Endodermal cell (in vitro differentiated cells): ENCODE measurements around the gene EPN3. TPM values are rescaled to one million over a fixed set of nuclear protein-coding genes. Genes with fewer than 3 reads are reported as not detected.

Source experiments
- DNase-seq: peaks from one replicate; pipeline ENCODE4 v3.0.0-alpha.2; 2017
- H3K27ac ChIP-seq: 2 replicates; pipeline ENCODE4 v1.5.1; 2013; ENCODE audit warnings: mild to moderate bottlenecking, low read depth, low read length, moderate library complexity
- H3K27me3 ChIP-seq: 2 replicates; pipeline ENCODE4 v1.6.1; 2013; ENCODE audit warnings: mild to moderate bottlenecking, low read length, moderate library complexity; ENCODE audit not compliant: insufficient read depth, control insufficient read depth, poor library complexity, severe bottlenecking
- H3K36me3 ChIP-seq: 2 replicates; pipeline ENCODE4 v1.7.0; 2013; ENCODE audit warnings: mild to moderate bottlenecking, low read length, moderate library complexity; ENCODE audit not compliant: control insufficient read depth, insufficient read depth
- H3K4me1 ChIP-seq: one replicate; pipeline ENCODE4 v1.7.0; 2013; ENCODE audit warnings: low read length; ENCODE audit not compliant: control insufficient read depth, insufficient read depth
- H3K4me3 ChIP-seq: 2 replicates; pipeline ENCODE4 v1.5.1; 2013; ENCODE audit warnings: mild to moderate bottlenecking, low read length, moderate library complexity
- H3K9ac ChIP-seq: 2 replicates; pipeline ENCODE4 v1.6.1; 2013; ENCODE audit warnings: mild to moderate bottlenecking, low read length, moderate library complexity; ENCODE audit not compliant: poor library complexity, severe bottlenecking; ENCODE audit errors: extremely low read depth
- H3K9me3 ChIP-seq: 2 replicates; pipeline ENCODE4 v1.6.1; 2013; ENCODE audit warnings: mild to moderate bottlenecking, low read length, moderate library complexity; ENCODE audit not compliant: control insufficient read depth
- H3K27ac Mint-ChIP-seq: 2 replicates; pipeline ENCODE4 v1.8.0; 2020; ENCODE audit warnings: mixed read lengths
- H3K27me3 Mint-ChIP-seq: 2 replicates; pipeline ENCODE4 v1.8.0; 2021; ENCODE audit warnings: mild to moderate bottlenecking, mixed read lengths; ENCODE audit not compliant: insufficient read depth
- H3K36me3 Mint-ChIP-seq: 2 replicates; pipeline ENCODE4 v1.8.0; 2020; ENCODE audit warnings: low read depth, mixed read lengths
- H3K4me1 Mint-ChIP-seq: 2 replicates; pipeline ENCODE4 v1.8.0; 2020; ENCODE audit warnings: mixed read lengths
- H3K4me3 Mint-ChIP-seq: 2 replicates; pipeline ENCODE4 v1.8.0; 2020; ENCODE audit warnings: mild to moderate bottlenecking, moderate library complexity, mixed read lengths
- H3K9me3 Mint-ChIP-seq: 2 replicates; pipeline ENCODE4 v1.8.0; 2020; ENCODE audit warnings: mild to moderate bottlenecking, mixed read lengths
- WGBS, 2 experiments: methylation state at CpG; one replicate each; pipeline versions ENCODE4 v1.1.5 to v1.1.7; 2013; ENCODE audit warnings: missing lambda C conversion rate in 2 of 2, mixed read lengths in 1 of 2; ENCODE audit not compliant: insufficient coverage in 1 of 2, insufficient read length in 1 of 2; 5-methylcytosine and 5-hydroxymethylcytosine counted together
- total RNA-seq, 2 donors: library from RNA; stranded (reverse); fragmentation: NEBNext Ultra II Directional in 1 of 2; extraction: Animal tissue kit (Norgen Biotek cat#: 25700) in 1 of 2; gene quantifications; 2 replicates in 1 of 2; 3 replicates in 1 of 2; pipeline ENCODE4 v1.2.1, GENCODE V29; 2021
- TF ChIP-seq, protein P1 (sequence below): fragments of 200-600 bp; sonication (generic); conservative IDR thresholded peaks from 2 replicates; pipeline ENCODE4 v1.5.0; 2021; ENCODE audit warnings: antibody characterized with exemption, mild to moderate bottlenecking

Gene EPN3
- total RNA-seq, 2 donors from 2014 or later: 0.66 TPM; not detected in 1

- Mint-ChIP-seq H3K36me3 (no peaks in the 10 kb centered on the region), H3K27me3 (peaks cover 14% of the 10 kb centered on the region), H3K4me3 (no peak overlapping the region), H3K27ac (no peak overlapping the region), H3K4me1 (peaks cover 16% of the 10 kb centered on the region), H3K9me3 (no peaks in the 10 kb centered on the region)
- H3K4me3 ChIP-seq: no peak overlapping the region
- H3K4me1 ChIP-seq: no peaks in the 10 kb centered on the region
- TF ChIP-seq, protein P1, sequence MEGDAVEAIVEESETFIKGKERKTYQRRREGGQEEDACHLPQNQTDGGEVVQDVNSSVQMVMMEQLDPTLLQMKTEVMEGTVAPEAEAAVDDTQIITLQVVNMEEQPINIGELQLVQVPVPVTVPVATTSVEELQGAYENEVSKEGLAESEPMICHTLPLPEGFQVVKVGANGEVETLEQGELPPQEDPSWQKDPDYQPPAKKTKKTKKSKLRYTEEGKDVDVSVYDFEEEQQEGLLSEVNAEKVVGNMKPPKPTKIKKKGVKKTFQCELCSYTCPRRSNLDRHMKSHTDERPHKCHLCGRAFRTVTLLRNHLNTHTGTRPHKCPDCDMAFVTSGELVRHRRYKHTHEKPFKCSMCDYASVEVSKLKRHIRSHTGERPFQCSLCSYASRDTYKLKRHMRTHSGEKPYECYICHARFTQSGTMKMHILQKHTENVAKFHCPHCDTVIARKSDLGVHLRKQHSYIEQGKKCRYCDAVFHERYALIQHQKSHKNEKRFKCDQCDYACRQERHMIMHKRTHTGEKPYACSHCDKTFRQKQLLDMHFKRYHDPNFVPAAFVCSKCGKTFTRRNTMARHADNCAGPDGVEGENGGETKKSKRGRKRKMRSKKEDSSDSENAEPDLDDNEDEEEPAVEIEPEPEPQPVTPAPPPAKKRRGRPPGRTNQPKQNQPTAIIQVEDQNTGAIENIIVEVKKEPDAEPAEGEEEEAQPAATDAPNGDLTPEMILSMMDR: no peak
- H3K27me3 ChIP-seq: peaks cover 11% of the 10 kb centered on the region
- H3K36me3 ChIP-seq: no peaks in the 10 kb centered on the region
- DNase-seq: peak; percentile 38
- no peaks in the 10 kb centered on the region for H3K9me3 ChIP-seq
- H3K27ac ChIP-seq: no peak overlapping the region
- WGBS, 2 experiments: 78 to 82% methylated on average over 3 to 7 of the region's 7 CpGs
- no peak overlapping the region for H3K9ac ChIP-seq
Measured at GRCh38 chr17:50505591-50506130, 26.9 kb upstream of the EPN3 start.

DNA sequence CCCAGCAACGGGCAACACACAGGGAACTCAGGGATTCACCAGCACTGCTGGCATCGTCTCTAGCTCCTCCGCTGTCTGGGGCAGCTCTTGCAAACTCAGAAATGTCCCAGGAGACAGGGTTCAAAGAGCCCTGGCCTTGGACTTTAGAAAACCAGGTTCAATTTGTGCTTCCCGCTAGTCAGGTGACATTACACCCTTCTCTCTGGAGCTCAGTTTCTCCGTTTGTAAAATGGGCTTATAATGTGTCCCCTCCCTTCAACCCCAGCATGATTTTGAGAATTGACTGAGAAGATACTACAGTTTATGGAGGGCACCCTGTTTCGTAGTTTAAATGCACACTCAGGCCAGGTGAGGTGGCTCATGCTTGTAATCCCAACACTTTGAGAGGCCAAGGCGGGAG, 26.2 kb upstream of the EPN3 start:
- Mint-ChIP-seq H3K36me3 (no peaks in the 10 kb centered on the region), H3K27me3 (peaks cover 14% of the 10 kb centered on the region), H3K4me1 (peaks cover 16% of the 10 kb centered on the region), H3K4me3 (no peak overlapping the region), H3K27ac (no peak overlapping the region), H3K9me3 (no peaks in the 10 kb centered on the region)
- no peaks in the 10 kb centered on the region for H3K36me3 ChIP-seq
- H3K4me1 ChIP-seq: no peaks in the 10 kb centered on the region
- no peak overlapping the region for H3K4me3 ChIP-seq
- WGBS, 2 experiments: 91% methylated on average over 7 of the region's 7 CpGs
- no peak overlapping the region for H3K9ac ChIP-seq
- TF ChIP-seq, protein P1: no peak
- peaks cover 11% of the 10 kb centered on the region for H3K27me3 ChIP-seq
- no peak overlapping the region for H3K27ac ChIP-seq
- H3K9me3 ChIP-seq: no peaks in the 10 kb centered on the region
- DNase-seq: peak; percentile 37

DNA sequence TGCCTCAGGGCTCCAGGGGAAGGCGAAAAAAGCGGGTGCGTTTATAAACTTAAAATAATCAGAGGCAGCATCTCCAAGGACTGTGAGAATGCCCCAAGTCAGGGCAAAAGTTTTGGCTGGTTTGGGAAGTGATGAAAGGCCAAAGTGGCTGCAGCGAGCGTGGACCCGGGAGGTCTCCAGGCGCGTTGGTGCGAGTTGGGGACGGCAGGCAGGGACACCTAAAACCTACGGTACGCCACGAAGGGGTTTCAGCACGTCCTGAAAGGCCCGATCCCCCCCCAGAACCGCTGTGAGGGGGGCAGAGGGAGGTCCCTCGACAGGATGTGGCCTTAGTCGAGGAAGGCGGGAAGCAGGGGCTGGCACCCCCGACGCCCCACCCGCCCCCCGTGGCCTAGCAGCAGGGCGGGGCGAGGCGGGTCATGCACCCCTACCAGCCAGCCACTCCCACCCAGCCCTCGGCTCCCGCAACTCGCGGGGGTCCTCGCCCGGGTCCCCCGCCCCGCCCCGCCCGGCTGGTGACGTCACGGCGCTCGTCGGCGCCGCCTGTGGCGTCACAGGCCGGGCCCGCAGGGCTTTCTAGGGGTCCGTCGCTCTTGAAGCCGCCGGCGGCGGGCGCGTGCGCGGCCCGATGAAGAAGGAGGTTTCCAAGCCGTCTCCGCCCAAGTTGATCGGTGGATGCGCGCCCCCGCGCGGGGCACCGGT, 24.5 kb upstream of the EPN3 start, which contains the start of gene MYCBPAP:
TSS of gene MYCBPAP (plus strand) at position 569 of the 702 bp plus-strand sequence. CDS start 236 bp downstream, outside the sequence.
- TF ChIP-seq, protein P1: peak; percentile 30
- Mint-ChIP-seq H3K9me3 (no peaks in the 10 kb centered on the region), H3K4me3 (peak within 1 kb of the TSS; percentile 83), H3K27me3 (peaks cover 18% of the 10 kb centered on the region), H3K4me1 (peaks cover 16% of the 10 kb centered on the region), H3K27ac (peak within 1 kb of the TSS; percentile 90), H3K36me3 (no peaks in the 10 kb centered on the region)
- DNase-seq: peak; percentile 93
- 14 to 26% methylated on average over 16 to 66 of the region's 66 CpGs for WGBS, 2 experiments
- peaks cover 11% of the 10 kb centered on the region for H3K27me3 ChIP-seq
- no peaks in the 10 kb centered on the region for H3K9me3 ChIP-seq
- no peak within 1 kb of the TSS for H3K27ac ChIP-seq
- H3K9ac ChIP-seq: peak within 1 kb of the TSS; percentile 20
- H3K4me3 ChIP-seq: peak within 1 kb of the TSS; percentile 80
- no peaks in the 10 kb centered on the region for H3K4me1 ChIP-seq
- no peaks in the 10 kb centered on the region for H3K36me3 ChIP-seq
